ENCODE data around the gene CDPF1.

Gene CDPF1

GRCh38 chr22:46251266-46251665 is 1.2 kb upstream of the CDPF1 start:
- Mint-ChIP-seq H3K27ac (peak overlapping the region; percentile 86), H3K27me3 (ENCODE audit: low read depth) (peaks cover 2% of the 10 kb centered on the region), H3K4me1 (ENCODE audit: low read depth) (peaks cover 24% of the 10 kb centered on the region), H3K9me3 (no peaks in the 10 kb centered on the region), H3K36me3 (ENCODE audit: low read depth) (peaks cover 9% of the 10 kb centered on the region), H3K4me3 (peak overlapping the region; percentile 89)

GRCh38 chr22:46250783-46251125 is 661 bp upstream of the CDPF1 start:
- H3K36me3 Mint-ChIP-seq (ENCODE audit: low read depth): peaks cover 10% of the 10 kb centered on the region
- peak overlapping the region; percentile 89 for H3K4me3 Mint-ChIP-seq
- H3K27ac Mint-ChIP-seq: peak overlapping the region; percentile 86
- peaks cover 24% of the 10 kb centered on the region for H3K4me1 Mint-ChIP-seq (ENCODE audit: low read depth)
- H3K27me3 Mint-ChIP-seq (ENCODE audit: low read depth): no peaks in the 10 kb centered on the region
- no peaks in the 10 kb centered on the region for H3K9me3 Mint-ChIP-seq

GRCh38 chr22:46247443-46247975 is 2.6 kb downstream of the CDPF1 start:
- no peak overlapping the region for H3K4me3 Mint-ChIP-seq
- no peaks in the 10 kb centered on the region for H3K27me3 Mint-ChIP-seq (ENCODE audit: low read depth)
- H3K36me3 Mint-ChIP-seq (ENCODE audit: low read depth): peaks cover 11% of the 10 kb centered on the region
- no peaks in the 10 kb centered on the region for H3K9me3 Mint-ChIP-seq
- no peak overlapping the region for H3K27ac Mint-ChIP-seq
- peaks cover 16% of the 10 kb centered on the region for H3K4me1 Mint-ChIP-seq (ENCODE audit: low read depth)

- Mint-ChIP-seq H3K27me3 (ENCODE audit: low read depth) (no peaks in the 10 kb centered on the region), H3K36me3 (ENCODE audit: low read depth) (peaks cover 11% of the 10 kb centered on the region), H3K4me3 (no peak overlapping the region), H3K27ac (no peak overlapping the region), H3K4me1 (ENCODE audit: low read depth) (peaks cover 7% of the 10 kb centered on the region), H3K9me3 (no peaks in the 10 kb centered on the region)
Observed at GRCh38 chr22:46246178-46246577, 3.9 kb downstream of the CDPF1 start.

GRCh38 chr22:46245511-46245910 is 4.6 kb downstream of the CDPF1 start:
- Mint-ChIP-seq H3K36me3 (ENCODE audit: low read depth) (peaks cover 13% of the 10 kb centered on the region), H3K9me3 (no peaks in the 10 kb centered on the region), H3K27me3 (ENCODE audit: low read depth) (no peaks in the 10 kb centered on the region), H3K27ac (no peak overlapping the region), H3K4me1 (ENCODE audit: low read depth) (peaks cover 5% of the 10 kb centered on the region), H3K4me3 (no peak overlapping the region)

GRCh38 chr22:46244771-46245170 is 5.3 kb downstream of the CDPF1 start:
- Mint-ChIP-seq H3K27ac (no peak overlapping the region), H3K4me3 (no peak overlapping the region), H3K27me3 (ENCODE audit: low read depth) (no peaks in the 10 kb centered on the region), H3K36me3 (ENCODE audit: low read depth) (peaks cover 13% of the 10 kb centered on the region), H3K9me3 (no peaks in the 10 kb centered on the region), H3K4me1 (ENCODE audit: low read depth) (peaks cover 12% of the 10 kb centered on the region)

GRCh38 chr22:46242076-46242475 is 8.0 kb downstream of the CDPF1 start:
- H3K36me3 Mint-ChIP-seq (ENCODE audit: low read depth): peaks cover 17% of the 10 kb centered on the region
- H3K27ac Mint-ChIP-seq: no peak overlapping the region
- H3K9me3 Mint-ChIP-seq: no peaks in the 10 kb centered on the region
- no peak overlapping the region for H3K4me3 Mint-ChIP-seq
- H3K4me1 Mint-ChIP-seq (ENCODE audit: low read depth): peaks cover 13% of the 10 kb centered on the region
- H3K27me3 Mint-ChIP-seq (ENCODE audit: low read depth): no peaks in the 10 kb centered on the region

GRCh38 chr22:46241396-46242007 is 8.6 kb downstream of the CDPF1 start:
- H3K27ac Mint-ChIP-seq: no peak overlapping the region
- no peak overlapping the region for H3K4me3 Mint-ChIP-seq

GRCh38 chr22:46240907-46241306 is 9.2 kb downstream of the CDPF1 start:
- H3K27me3 Mint-ChIP-seq (ENCODE audit: low read depth): no peaks in the 10 kb centered on the region
- no peak overlapping the region for H3K4me3 Mint-ChIP-seq
- no peak overlapping the region for H3K27ac Mint-ChIP-seq
- peaks cover 18% of the 10 kb centered on the region for H3K36me3 Mint-ChIP-seq (ENCODE audit: low read depth)
- peaks cover 14% of the 10 kb centered on the region for H3K4me1 Mint-ChIP-seq (ENCODE audit: low read depth)
- no peaks in the 10 kb centered on the region for H3K9me3 Mint-ChIP-seq

More at GRCh38 chr22:46241396-46242007, 8.6 kb downstream of the CDPF1 start:
- H3K36me3 Mint-ChIP-seq (ENCODE audit: low read depth): peaks cover 18% of the 10 kb centered on the region
- no peaks in the 10 kb centered on the region for H3K27me3 Mint-ChIP-seq (ENCODE audit: low read depth)
- peaks cover 13% of the 10 kb centered on the region for H3K4me1 Mint-ChIP-seq (ENCODE audit: low read depth)
- no peaks in the 10 kb centered on the region for H3K9me3 Mint-ChIP-seq

- Mint-ChIP-seq H3K4me3 (no peak overlapping the region), H3K36me3 (ENCODE audit: low read depth) (peaks cover 15% of the 10 kb centered on the region), H3K27me3 (ENCODE audit: low read depth) (no peaks in the 10 kb centered on the region), H3K9me3 (no peaks in the 10 kb centered on the region), H3K27ac (no peak overlapping the region), H3K4me1 (ENCODE audit: low read depth) (peaks cover 14% of the 10 kb centered on the region)
Observed at GRCh38 chr22:46240506-46240905, 9.6 kb downstream of the CDPF1 start.

- Mint-ChIP-seq H3K36me3 (ENCODE audit: low read depth) (peaks cover 17% of the 10 kb centered on the region), H3K9me3 (no peaks in the 10 kb centered on the region), H3K27ac (no peak overlapping the region), H3K27me3 (ENCODE audit: low read depth) (no peaks in the 10 kb centered on the region), H3K4me3 (no peak overlapping the region), H3K4me1 (ENCODE audit: low read depth) (peaks cover 14% of the 10 kb centered on the region)
Observed at GRCh38 chr22:46240073-46240472, 10.0 kb downstream of the CDPF1 start.

GRCh38 chr22:46239261-46240048 is 10.6 kb downstream of the CDPF1 start:
- H3K4me1 Mint-ChIP-seq (ENCODE audit: low read depth): peaks cover 14% of the 10 kb centered on the region
- H3K27me3 Mint-ChIP-seq (ENCODE audit: low read depth): no peaks in the 10 kb centered on the region
- peak overlapping the region; percentile 60 for H3K27ac Mint-ChIP-seq
- H3K36me3 Mint-ChIP-seq (ENCODE audit: low read depth): peaks cover 19% of the 10 kb centered on the region
- H3K9me3 Mint-ChIP-seq: no peaks in the 10 kb centered on the region
- H3K4me3 Mint-ChIP-seq: no peak overlapping the region

- H3K27me3 Mint-ChIP-seq (ENCODE audit: low read depth): no peaks in the 10 kb centered on the region
- H3K9me3 Mint-ChIP-seq: no peaks in the 10 kb centered on the region
- peaks cover 15% of the 10 kb centered on the region for H3K36me3 Mint-ChIP-seq (ENCODE audit: low read depth)
- H3K4me3 Mint-ChIP-seq: no peak overlapping the region
- H3K27ac Mint-ChIP-seq: no peak overlapping the region
- peaks cover 14% of the 10 kb centered on the region for H3K4me1 Mint-ChIP-seq (ENCODE audit: low read depth)
Observed at GRCh38 chr22:46238541-46238940, 11.6 kb downstream of the CDPF1 start.

GRCh38 chr22:46237453-46238124 is 12.5 kb downstream of the CDPF1 start:
- peaks cover 14% of the 10 kb centered on the region for H3K36me3 Mint-ChIP-seq (ENCODE audit: low read depth)
- H3K4me1 Mint-ChIP-seq (ENCODE audit: low read depth): peaks cover 14% of the 10 kb centered on the region
- H3K9me3 Mint-ChIP-seq: no peaks in the 10 kb centered on the region
- H3K27ac Mint-ChIP-seq: no peak overlapping the region
- H3K27me3 Mint-ChIP-seq (ENCODE audit: low read depth): no peaks in the 10 kb centered on the region
- H3K4me3 Mint-ChIP-seq: no peak overlapping the region

- H3K36me3 Mint-ChIP-seq (ENCODE audit: low read depth): peaks cover 12% of the 10 kb centered on the region
- H3K9me3 Mint-ChIP-seq: no peaks in the 10 kb centered on the region
- H3K4me3 Mint-ChIP-seq: no peak overlapping the region
- no peak overlapping the region for H3K27ac Mint-ChIP-seq
- peaks cover 8% of the 10 kb centered on the region for H3K4me1 Mint-ChIP-seq (ENCODE audit: low read depth)
- H3K27me3 Mint-ChIP-seq (ENCODE audit: low read depth): no peaks in the 10 kb centered on the region
Observed at GRCh38 chr22:46234969-46235368, 15.1 kb downstream of the CDPF1 start.

Measured in T-helper 1 cell treated with Interleukin-12 subunit alpha and Interleukin-12 subunit beta and Interleukin-4 antibody, amounts not matched to agents 30 μg/mL and 1 μg/mL, for 36 hours (primary cell).